Central memory CD8-positive, alpha-beta T cell (primary cell): ENCODE results near the gene DPH7.
"Not testable (repeated sequence)": the region's sequence is repeated elsewhere in the genome, so short reads cannot be mapped to it uniquely, and the experiment has no call there.

Experiments
- ATAC-seq: fragments of 150-1000 bp; cut with Tn5 transposase; replicated peaks from 2 replicates; pipeline ENCODE4 v1.10.0; 2022; ENCODE audit warnings: mild to moderate bottlenecking, moderate FRiP score, moderate number of reproducible peaks; ENCODE audit not compliant: poor library complexity, severe bottlenecking; ENCODE audit errors: extremely low read depth
- DNase-seq, 2 donors: peaks; one replicate each; pipeline ENCODE4 v3.0.0; 2021; ENCODE audit warnings: low spot score in 2 of 2
- H3K27ac Mint-ChIP-seq: one replicate; pipeline ENCODE4 v1.8.0; 2022; ENCODE audit warnings: low read depth, mild to moderate bottlenecking, moderate library complexity, mixed read lengths
- H3K27me3 Mint-ChIP-seq: one replicate; pipeline ENCODE4 v1.8.0; 2022; ENCODE audit warnings: mixed read lengths
- H3K36me3 Mint-ChIP-seq: one replicate; pipeline ENCODE4 v1.8.0; 2022; ENCODE audit warnings: mild to moderate bottlenecking, moderate library complexity, mixed read lengths; ENCODE audit not compliant: insufficient read depth
- H3K4me1 Mint-ChIP-seq: one replicate; pipeline ENCODE4 v1.8.0; 2022; ENCODE audit warnings: mixed read lengths
- H3K4me3 Mint-ChIP-seq: one replicate; pipeline ENCODE4 v1.8.0; 2022; ENCODE audit warnings: mild to moderate bottlenecking, moderate library complexity, mixed read lengths
- H3K9me3 Mint-ChIP-seq: one replicate; pipeline ENCODE4 v1.8.0; 2022; ENCODE audit warnings: mixed read lengths

Gene DPH7

GRCh38 chr9:137578518-137579258, at the start of gene DPH7:
Gene DPH7 (minus strand): TSS chr9:137578925. CDS start chr9:137578777, 148 bp downstream.
- ATAC-seq: peak; percentile 98
- H3K9me3 Mint-ChIP-seq: no peaks in the 10 kb centered on the region
- H3K27ac Mint-ChIP-seq: no peak within 1 kb of the TSS
- peak within 1 kb of the TSS; percentile 68 for H3K4me3 Mint-ChIP-seq
- peak; percentile 87 to 95 for DNase-seq
- H3K36me3 Mint-ChIP-seq: peaks cover 26% of the 10 kb centered on the region
- H3K4me1 Mint-ChIP-seq: peaks cover 19% of the 10 kb centered on the region
- no peaks in the 10 kb centered on the region for H3K27me3 Mint-ChIP-seq

GRCh38 chr9:137627406-137627805, 48.7 kb upstream of the DPH7 start:
- not testable (repeated sequence) for H3K27me3 Mint-ChIP-seq, H3K9me3 Mint-ChIP-seq, DNase-seq, H3K27ac Mint-ChIP-seq, ATAC-seq, H3K4me3 Mint-ChIP-seq
- peaks cover 11% of the 10 kb centered on the region for H3K36me3 Mint-ChIP-seq
- peaks cover 43% of the 10 kb centered on the region for H3K4me1 Mint-ChIP-seq

- peaks cover 46% of the 10 kb centered on the region for H3K4me1 Mint-ChIP-seq
- no peaks in the 10 kb centered on the region for H3K27me3 Mint-ChIP-seq
- DNase-seq: no peak
- no peaks in the 10 kb centered on the region for H3K9me3 Mint-ChIP-seq
- no peak overlapping the region for H3K27ac Mint-ChIP-seq
- H3K36me3 Mint-ChIP-seq: peaks cover 11% of the 10 kb centered on the region
- H3K4me3 Mint-ChIP-seq: no peak overlapping the region
- ATAC-seq: no peak
Measured at GRCh38 chr9:137626464-137626863, 47.7 kb upstream of the DPH7 start.

- not testable (repeated sequence) for H3K9me3 Mint-ChIP-seq, ATAC-seq, H3K27ac Mint-ChIP-seq, H3K4me3 Mint-ChIP-seq, H3K27me3 Mint-ChIP-seq, DNase-seq
- peaks cover 42% of the 10 kb centered on the region for H3K4me1 Mint-ChIP-seq
- H3K36me3 Mint-ChIP-seq: peaks cover 27% of the 10 kb centered on the region
Measured at GRCh38 chr9:137622211-137622610, 43.5 kb upstream of the DPH7 start.

GRCh38 chr9:137621131-137621757, 42.5 kb upstream of the DPH7 start:
- Mint-ChIP-seq H3K36me3 (peaks cover 28% of the 10 kb centered on the region), H3K27me3 (no peaks in the 10 kb centered on the region), H3K9me3 (no peaks in the 10 kb centered on the region), H3K4me1 (peaks cover 39% of the 10 kb centered on the region), H3K4me3 (peak overlapping the region; percentile 38), H3K27ac (no peak overlapping the region)
- no peak for ATAC-seq
- DNase-seq: no peak

DNA sequence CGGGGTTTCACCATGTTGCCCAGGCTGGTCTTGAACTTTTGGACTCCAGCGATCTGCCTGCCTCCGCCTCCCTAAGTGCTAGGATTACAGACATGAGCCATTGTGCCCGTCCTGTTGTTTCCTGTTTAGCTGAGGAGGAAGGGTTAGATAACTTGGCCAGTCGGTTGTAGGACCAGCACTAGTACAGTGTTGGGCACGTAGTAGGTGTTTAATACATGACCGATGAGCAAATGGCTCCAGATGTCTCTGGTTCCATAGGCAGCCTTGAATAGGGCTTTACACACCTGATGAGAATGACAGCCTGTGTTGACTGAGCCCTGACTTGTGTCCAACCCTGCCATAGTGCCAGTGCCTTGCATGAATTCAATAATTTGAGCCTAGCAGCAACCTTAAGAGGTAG, 41.9 kb upstream of the DPH7 start:
- peaks cover 33% of the 10 kb centered on the region for H3K36me3 Mint-ChIP-seq
- H3K4me1 Mint-ChIP-seq: peaks cover 36% of the 10 kb centered on the region
- no peak overlapping the region for H3K27ac Mint-ChIP-seq
- ATAC-seq (no peak), DNase-seq (no peak)
- peak overlapping the region; percentile 38 for H3K4me3 Mint-ChIP-seq
- H3K27me3 Mint-ChIP-seq: no peaks in the 10 kb centered on the region
- H3K9me3 Mint-ChIP-seq: no peaks in the 10 kb centered on the region

DNA sequence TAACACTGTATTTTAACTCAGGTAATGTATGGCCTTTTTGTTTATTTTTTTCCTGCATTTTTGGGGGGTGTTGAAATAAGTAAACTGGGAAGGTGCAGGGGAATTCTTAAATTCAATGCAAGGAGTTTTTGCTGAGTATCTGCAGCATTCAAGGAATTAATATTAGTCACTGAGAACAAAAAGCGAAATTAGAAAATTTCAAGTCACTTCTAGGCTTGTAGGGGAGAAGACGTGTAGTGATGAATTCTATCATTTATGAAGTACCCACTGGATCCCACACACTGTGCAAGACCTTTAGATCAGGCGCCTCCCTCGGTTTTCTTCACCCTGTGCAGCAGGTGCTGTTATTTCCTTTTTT, 41.3 kb upstream of the DPH7 start:
- H3K4me3 Mint-ChIP-seq: peak overlapping the region; percentile 78
- peaks cover 28% of the 10 kb centered on the region for H3K36me3 Mint-ChIP-seq
- H3K9me3 Mint-ChIP-seq: no peaks in the 10 kb centered on the region
- ATAC-seq (no peak), DNase-seq (no peak)
- peak overlapping the region; percentile 63 for H3K27ac Mint-ChIP-seq
- H3K4me1 Mint-ChIP-seq: peaks cover 30% of the 10 kb centered on the region
- no peaks in the 10 kb centered on the region for H3K27me3 Mint-ChIP-seq

DNA sequence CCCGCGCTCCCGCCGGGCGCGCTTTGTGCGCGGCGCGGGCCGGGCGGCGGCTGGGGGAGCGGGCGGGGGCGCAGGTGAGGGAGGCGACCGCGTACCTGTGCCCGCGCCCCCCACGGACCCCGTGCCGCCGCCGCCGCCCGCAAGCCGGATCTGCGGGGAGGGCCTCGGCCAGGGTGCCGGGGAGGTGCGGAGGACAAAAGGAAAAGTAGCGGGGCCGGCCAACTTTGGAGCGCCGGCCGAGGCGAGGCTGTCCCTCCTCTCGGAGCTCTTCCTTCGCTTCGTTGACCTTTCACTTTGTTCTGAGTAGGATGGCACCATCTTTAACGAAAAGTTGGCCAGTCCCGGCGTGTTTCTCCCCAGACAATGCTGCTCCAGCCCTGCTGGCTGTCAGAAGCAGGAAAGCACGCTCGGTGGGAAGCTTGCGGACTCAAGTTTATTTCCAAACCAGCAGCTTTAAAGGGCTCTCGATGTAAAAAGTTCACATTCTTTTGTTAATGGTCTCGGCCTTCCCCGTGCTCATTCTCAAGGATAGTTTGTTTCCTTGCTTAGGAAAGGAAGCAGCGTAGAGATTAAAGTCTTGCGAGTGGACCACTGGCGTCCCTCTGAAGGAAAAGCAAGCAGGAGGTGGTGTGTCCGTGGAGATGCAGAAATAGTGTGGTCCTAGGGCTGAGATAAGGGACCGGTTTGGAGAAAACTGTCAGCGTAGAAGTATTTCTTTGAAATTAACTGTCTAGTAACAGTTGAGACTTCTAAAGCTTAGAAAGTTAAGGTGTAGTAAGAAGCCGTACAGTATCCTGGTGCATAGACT, 40.7 kb upstream of the DPH7 start:
- H3K9me3 Mint-ChIP-seq: no peaks in the 10 kb centered on the region
- ATAC-seq (no peak), DNase-seq (no peak)

GRCh38 chr9:137618105-137619067, 39.7 kb upstream of the DPH7 start, which contains the start of gene EHMT1:
Gene EHMT1 (plus strand): TSS chr9:137619005. CDS start chr9:137619029, 24 bp downstream.
- Mint-ChIP-seq H3K4me1 (peaks cover 29% of the 10 kb centered on the region), H3K9me3 (no peaks in the 10 kb centered on the region), H3K36me3 (peaks cover 30% of the 10 kb centered on the region), H3K27ac (peak within 1 kb of the TSS; percentile 91), H3K27me3 (no peaks in the 10 kb centered on the region), H3K4me3 (peak within 1 kb of the TSS; percentile 79)
- ATAC-seq: peak; percentile 74
- peak; percentile 88 to 94 for DNase-seq

More for the DNA sequence above, 40.7 kb upstream of the DPH7 start:
- Mint-ChIP-seq H3K36me3 (peaks cover 28% of the 10 kb centered on the region), H3K4me3 (peak overlapping the region; percentile 78), H3K27me3 (no peaks in the 10 kb centered on the region), H3K27ac (peak overlapping the region; percentile 63), H3K4me1 (peaks cover 29% of the 10 kb centered on the region)

- Mint-ChIP-seq H3K27me3 (no peaks in the 10 kb centered on the region), H3K36me3 (peaks cover 32% of the 10 kb centered on the region), H3K9me3 (no peaks in the 10 kb centered on the region), H3K4me3 (no peak overlapping the region), H3K4me1 (peaks cover 32% of the 10 kb centered on the region), H3K27ac (no peak overlapping the region)
- no peak for DNase-seq
- ATAC-seq: no peak
Measured at GRCh38 chr9:137615387-137615871, 36.7 kb upstream of the DPH7 start.

- Mint-ChIP-seq H3K9me3 (no peaks in the 10 kb centered on the region), H3K4me1 (peaks cover 27% of the 10 kb centered on the region), H3K36me3 (peaks cover 32% of the 10 kb centered on the region), H3K27me3 (no peaks in the 10 kb centered on the region), H3K27ac (peak overlapping the region; percentile 19), H3K4me3 (no peak overlapping the region)
- DNase-seq (no peak), ATAC-seq (no peak)
Measured at GRCh38 chr9:137614631-137615386, 36.1 kb upstream of the DPH7 start.
